ENCODE results near the gene CCSER1.

DNA sequence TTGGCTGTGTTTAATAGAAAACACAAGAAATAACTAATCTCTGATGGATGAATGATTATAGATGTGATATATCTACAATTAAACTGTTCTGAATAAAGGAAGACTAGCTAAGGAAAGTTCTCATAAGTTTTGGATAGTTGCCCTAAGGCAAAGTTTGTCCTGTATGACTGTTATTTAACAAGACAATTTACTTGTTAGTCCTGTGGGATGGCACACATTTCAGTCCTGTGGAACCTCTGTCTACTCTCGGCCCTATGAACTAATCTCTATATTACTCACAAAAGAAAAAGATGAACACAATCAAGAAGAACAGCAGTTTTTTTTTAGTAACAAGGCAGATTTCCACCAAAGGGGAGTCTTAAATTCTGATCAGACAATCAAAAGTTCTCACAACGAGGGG lies 314.6 kb downstream of the CCSER1 start:
- TF ChIP-seq EZH2phosphoT487 (IDR thresholded peaks at IDR 0.05; ENCODE audit: insufficient read depth, low read depth) (no peak), EZH2 (IDR thresholded peaks at IDR 0.05; ENCODE audit: insufficient read depth, poor library complexity, severe bottlenecking) (no peak)

Measured in GM23248 (cell line).